HG02884 (cell line): ENCODE measurements around the gene DRAXIN.

Experiments
- ATAC-seq: cut with Tn5 transposase; IDR thresholded peaks from one replicate; pipeline ENCODE4 v1.9.1; 2021; ENCODE audit warnings: mild to moderate bottlenecking, moderate library complexity; ENCODE audit not compliant: unreplicated experiment

Gene DRAXIN

DNA sequence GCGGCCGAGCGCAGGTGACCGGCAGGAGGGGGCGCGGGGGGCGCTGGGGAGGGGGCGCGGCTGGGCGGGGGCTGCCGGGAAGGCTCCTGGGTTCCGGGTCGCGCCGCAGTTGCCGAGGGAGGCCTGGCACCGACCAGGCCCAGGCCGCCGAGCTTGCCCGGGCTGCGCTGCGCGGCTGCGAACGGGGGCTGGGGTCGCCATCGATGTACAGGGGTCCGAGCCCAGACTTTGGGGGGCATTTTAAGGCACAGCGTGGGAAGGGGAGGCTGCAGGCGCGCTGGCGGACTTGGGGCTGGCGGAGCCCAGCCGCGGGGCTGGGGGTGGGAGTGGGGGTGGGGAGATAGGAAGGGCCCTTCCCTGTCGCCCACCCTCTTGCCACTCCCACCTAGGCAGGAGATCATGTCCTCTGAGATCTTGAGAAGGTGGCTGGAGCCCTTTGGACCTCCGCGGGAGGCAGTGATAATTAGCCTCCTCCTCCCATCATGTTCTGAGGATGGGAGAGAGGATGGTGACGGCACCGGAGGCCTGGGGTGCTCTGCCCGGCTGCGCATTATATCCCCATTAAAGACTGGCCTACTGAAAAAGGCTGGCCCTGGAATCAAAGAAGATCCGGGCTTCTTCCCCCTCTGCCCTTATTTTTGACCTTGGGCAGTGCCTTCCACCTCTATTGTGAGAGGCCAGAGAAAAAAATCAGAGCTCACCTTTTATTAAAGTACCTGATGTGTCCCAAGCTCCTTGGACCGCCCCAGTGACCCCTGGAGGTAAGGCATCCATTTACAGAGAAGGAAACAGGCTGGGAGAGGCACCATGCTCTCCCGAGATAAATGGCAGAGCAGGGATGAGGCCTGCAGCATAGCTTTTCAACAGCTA is 36.3 kb upstream of the DRAXIN start:
- peak; percentile 27 for ATAC-seq

- ATAC-seq = no peak
Measured at GRCh38 chr1:11657654-11658053, 33.9 kb upstream of the DRAXIN start.

DNA sequence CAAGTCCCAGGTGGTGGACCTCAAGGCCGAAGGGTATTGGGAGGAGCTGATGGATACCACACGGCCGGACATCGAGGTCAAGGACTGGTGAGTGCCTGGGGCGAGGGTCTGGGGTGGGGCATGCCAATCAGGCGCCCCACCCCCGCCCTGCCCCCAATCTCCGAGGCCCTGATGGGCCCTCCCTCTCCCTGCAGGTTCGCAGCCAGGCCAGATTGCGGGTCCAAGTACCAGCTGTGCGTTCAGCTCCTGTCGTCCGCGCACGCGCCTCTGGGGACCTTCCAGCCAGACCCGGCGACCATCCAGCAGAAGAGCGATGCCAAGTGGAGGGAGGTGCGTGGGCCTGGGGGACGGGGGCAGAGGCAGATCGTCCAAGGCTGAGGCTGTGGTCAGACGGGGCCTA is 33.0 kb upstream of the DRAXIN start:
- ATAC-seq = no peak

- no peak for ATAC-seq
Measured at GRCh38 chr1:11659748-11660147, 31.8 kb upstream of the DRAXIN start.

DNA sequence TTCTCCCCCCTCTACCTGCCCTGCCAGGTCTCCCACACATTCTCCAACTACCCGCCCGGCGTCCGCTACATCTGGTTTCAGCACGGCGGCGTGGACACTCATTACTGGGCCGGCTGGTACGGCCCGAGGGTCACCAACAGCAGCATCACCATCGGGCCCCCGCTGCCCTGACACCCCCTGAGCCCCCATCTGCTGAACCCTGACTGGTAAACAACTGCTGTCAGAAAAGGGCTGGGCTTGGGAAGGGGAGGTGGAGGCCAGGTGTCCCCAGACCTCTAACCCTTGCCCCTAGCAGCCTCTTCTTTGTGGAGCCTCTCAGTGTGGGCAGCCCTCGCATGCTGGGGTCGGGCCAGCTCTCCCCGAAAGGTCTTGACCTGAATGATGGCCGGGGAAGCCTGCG is 30.4 kb upstream of the DRAXIN start:
- ATAC-seq = no peak

GRCh38 chr1:11664336-11665065 is 27.0 kb upstream of the DRAXIN start:
- ATAC-seq = peak; percentile 33

DNA sequence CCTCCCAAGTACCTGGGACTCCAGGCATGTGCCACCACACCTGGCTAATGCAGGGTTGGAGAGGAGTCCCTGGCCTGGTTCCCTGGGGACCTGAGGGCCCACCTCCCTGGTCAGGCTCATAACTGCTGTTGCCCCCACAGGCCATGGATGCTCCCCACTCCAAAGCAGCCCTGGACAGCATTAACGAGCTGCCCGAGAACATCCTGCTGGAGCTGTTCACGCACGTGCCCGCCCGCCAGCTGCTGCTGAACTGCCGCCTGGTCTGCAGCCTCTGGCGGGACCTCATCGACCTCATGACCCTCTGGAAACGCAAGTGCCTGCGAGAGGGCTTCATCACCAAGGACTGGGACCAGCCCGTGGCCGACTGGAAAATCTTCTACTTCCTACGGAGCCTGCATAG is 23.0 kb upstream of the DRAXIN start:
- no peak for ATAC-seq

DNA sequence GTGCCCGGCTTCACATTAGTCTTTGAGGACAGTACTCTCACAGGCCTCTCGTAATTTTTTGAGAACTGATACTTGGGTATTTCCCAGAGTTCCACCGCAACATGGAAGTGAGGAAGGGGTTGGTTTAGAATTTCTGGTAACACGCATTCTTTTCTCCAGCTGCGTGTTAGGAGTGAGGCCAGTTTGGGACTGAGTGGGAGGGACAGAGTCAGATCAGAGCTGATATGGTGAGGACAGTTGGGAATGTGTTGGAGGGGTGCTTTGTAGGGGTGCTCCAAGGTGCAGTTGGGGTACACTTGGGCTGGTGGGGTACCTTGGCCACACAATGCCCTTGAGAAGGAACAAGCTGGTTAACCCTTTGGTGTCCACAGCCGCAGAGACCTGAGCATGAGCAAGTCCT is 20.8 kb upstream of the DRAXIN start:
- no peak for ATAC-seq

- ATAC-seq = no peak
Measured at GRCh38 chr1:11671205-11671543, 20.3 kb upstream of the DRAXIN start.

DNA sequence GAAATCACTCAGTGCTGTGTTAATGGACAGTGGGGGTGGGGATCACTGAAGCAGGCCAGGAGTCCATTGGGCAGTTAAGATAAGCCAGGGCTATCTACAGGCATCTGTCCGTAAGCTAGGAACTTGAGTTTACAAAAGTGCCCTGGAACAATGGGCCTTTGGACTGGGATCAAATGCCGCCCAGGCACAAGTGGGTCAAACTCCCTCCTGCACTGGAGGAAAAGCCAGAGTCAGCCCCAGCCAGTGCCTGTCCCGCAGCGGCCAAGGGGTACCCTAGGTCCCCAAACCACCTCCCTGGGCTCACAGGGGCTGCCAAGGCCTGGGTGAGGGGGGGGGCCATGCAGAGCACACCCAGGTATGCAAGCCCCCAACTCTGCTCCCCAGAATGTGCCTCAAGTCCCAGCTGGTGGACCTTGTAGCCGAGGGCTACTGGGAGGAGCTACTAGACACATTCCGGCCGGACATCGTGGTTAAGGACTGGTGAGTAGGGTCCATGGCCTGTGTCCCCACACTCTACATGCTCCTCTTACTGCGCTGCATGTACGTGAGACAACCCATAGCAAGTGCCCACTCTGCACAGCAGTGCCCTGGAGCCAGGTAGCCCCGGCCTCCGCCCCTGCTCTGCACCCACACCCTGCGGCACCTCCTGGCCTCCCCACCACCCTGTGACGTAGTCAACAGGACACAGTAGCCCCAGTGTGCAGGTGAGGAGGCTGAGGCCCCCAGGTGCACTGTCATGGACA is 19.8 kb upstream of the DRAXIN start:
- ATAC-seq = no peak

DNA sequence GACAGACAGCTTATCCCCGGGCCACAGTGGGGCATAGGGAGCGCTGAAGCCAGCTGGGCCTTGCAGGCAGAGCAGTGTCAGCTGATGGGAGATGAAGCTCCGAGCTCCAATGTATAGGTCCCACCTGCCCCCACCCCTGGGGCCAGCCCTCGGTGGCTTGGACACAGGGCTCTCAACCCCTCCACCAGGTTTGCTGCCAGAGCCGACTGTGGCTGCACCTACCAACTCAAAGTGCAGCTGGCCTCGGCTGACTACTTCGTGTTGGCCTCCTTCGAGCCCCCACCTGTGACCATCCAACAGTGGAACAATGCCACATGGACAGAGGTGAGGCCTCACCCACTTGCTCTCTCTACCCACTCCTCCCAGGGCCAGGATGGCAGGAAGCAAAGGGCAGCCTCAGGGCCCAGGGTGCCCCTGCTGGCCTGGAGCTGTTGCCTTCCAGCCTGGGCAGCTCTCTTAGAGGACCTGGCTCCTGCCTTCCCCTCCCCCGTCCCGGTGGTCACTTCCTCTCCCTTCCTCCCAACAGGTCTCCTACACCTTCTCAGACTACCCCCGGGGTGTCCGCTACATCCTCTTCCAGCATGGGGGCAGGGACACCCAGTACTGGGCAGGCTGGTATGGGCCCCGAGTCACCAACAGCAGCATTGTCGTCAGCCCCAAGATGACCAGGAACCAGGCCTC is 18.3 kb upstream of the DRAXIN start:
- ATAC-seq = no peak

- no peak for ATAC-seq
Measured at GRCh38 chr1:11674488-11674887, 17.0 kb upstream of the DRAXIN start.

GRCh38 chr1:11675325-11675724 is 16.2 kb upstream of the DRAXIN start:
- no peak for ATAC-seq

DNA sequence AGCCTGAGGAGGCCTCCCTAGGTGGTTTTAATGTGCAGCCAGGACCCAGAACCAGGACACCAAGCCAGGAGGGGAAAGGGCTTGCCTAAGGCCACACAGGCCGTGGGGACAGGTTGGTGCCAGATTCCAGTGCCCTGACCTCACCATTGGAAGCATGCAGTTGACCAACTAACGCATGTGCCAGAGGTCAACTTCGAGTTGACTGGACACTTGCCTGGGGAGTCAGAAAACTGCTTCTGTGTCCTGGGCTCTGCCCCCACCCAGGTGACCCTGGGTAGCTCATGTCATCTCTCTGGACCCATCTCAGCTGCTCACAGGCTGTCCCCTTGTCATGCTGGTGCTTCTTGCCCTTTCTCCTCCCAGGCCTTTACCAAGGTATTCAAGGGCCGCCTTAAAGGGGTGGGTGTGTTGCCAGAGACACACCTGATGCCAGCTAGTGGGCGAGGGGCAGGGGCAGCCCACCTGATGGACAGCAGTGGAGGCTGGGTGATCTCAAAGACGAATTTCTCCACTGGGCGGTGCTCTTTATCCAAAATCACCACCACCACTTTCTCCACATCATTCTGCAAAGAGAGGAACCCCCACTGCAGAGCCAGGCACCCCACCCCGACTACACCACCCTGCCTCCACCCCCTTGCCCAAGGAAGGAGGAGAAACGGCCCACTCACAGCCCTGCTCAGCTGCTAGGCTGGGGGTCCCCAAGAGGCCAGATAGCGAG is 15.0 kb upstream of the DRAXIN start:
- ATAC-seq = no peak

DNA sequence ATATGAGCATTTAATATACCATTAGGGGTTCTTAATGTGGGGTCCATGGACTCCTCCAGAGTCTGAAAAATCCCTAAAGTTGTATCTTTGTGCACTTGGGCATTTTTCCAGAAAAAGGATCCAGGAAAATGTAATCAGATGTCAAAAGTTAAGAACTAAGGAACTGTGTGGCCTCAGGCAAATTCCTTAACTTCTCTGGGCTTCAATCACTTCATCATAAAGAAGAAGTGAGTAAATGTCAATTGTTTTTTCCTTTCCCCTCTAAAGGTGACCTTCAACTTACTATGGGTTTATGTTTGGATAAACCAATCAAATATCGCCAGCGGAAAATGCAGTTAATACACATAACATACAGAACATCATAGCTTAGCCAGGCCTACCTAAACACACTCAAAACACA is 13.1 kb upstream of the DRAXIN start:
- no peak for ATAC-seq

GRCh38 chr1:11680270-11681070 is 11.0 kb upstream of the DRAXIN start:
- ATAC-seq = peak; percentile 18

- peak; percentile 74 for ATAC-seq
Measured at GRCh38 chr1:11681071-11681771, 10.3 kb upstream of the DRAXIN start, which contains the start of gene MAD2L2. Gene MAD2L2 (minus strand): TSS chr1:11681148. CDS start chr1:11680601, 547 bp downstream.

- no peak for ATAC-seq
Measured at GRCh38 chr1:11682287-11682771, 9.2 kb upstream of the DRAXIN start.

GRCh38 chr1:11682799-11683198 is 8.7 kb upstream of the DRAXIN start:
- no peak for ATAC-seq
